ENCODE measurements around the gene MYO5B.

- no peak for TF ChIP-seq CTCF (optimal IDR thresholded peaks at IDR 0.05 in 1 of 3, IDR thresholded peaks at IDR 0.05 in 1 of 3, conservative IDR thresholded peaks at IDR 0.05 in 1 of 3; ENCODE audit: extremely low read depth in 1 of 3, insufficient read depth in 2 of 3, low read length in 3 of 3)
- no peak for TF ChIP-seq EZH2 (IDR thresholded peaks at IDR 0.05; ENCODE audit: low read length)
These were observed 218.0 kb downstream of the MYO5B start for GRCh38 chr18:49976795-49977560.

All from keratinocyte (primary cell).